ENCODE data around the gene CCPG1. TPM values are rescaled to one million over a fixed set of nuclear protein-coding genes. Genes with fewer than 3 reads are reported as not detected.
"Not testable (repeated sequence)": the region's sequence is repeated elsewhere in the genome, so short reads cannot be mapped to it uniquely, and the experiment has no call there.

Gene CCPG1
- polyA plus RNA-seq, 1 of the 3 experiments (the other 2 are of a cell fraction), result 10.5 TPM

DNA sequence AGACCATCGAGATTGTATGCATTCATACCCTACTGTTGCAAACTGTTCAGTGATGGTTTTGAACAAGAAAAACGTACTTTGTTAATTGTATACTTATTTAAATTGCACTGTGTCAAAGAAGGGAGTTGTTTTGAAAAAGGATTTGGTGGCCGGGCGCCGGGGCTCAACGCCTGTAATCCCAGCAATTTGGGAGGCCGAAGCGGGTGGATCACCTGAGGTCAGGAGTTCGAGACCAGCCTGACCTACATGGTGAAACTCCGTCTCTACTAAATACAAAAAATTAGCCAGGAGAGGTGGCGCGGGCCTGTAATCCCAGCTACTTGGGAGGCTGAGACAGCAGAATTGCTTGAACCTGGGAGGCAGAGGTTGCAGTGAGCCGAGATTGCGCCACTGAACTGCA is 817 bp upstream of the CCPG1 start:
- Histone ChIP-seq H2AFZ (ENCODE audit: low read depth) (peak overlapping the region; percentile 94), H3K4me2 (peak overlapping the region; percentile 87), H3K9ac (peak overlapping the region; percentile 79), H3F3A (replicated peaks; ENCODE audit: insufficient read depth) (peaks cover 21% of the 10 kb centered on the region), H3K79me2 (ENCODE audit: insufficient read depth) (peaks cover 26% of the 10 kb centered on the region), H3K27ac (ENCODE audit: low read depth in 2 of 2, low read length in 1 of 2) (peak overlapping the region; percentile 81 to 84), H3K4me3 (ENCODE audit: low read depth in 2 of 2, low read length in 1 of 2) (peak overlapping the region; percentile 77 to 78)
- H3K36me3 ChIP-seq (replicated peaks in 1 of 2; ENCODE audit: control insufficient read depth in 1 of 2, insufficient read depth in 2 of 2, low read length in 1 of 2); H3K4me1 ChIP-seq (ENCODE audit: control insufficient read depth in 1 of 2, insufficient read depth in 2 of 2, low read depth in 1 of 2, low read length in 1 of 2); H3K9me3 ChIP-seq; H3K27me3 ChIP-seq (ENCODE audit: insufficient read depth); H3K9me2 ChIP-seq; DNase-seq; H4K20me1 ChIP-seq (ENCODE audit: insufficient read depth): not testable (repeated sequence)
- CTCF ChIA-PET, result interaction anchor here (0.6 to 3.0 kb wide), 20 partner anchors 9 to 488 kb away, joined by 3 to 19 read pairs (median 4); no protein-coding TSS in a partner anchor
- POLR2A ChIA-PET, result interaction anchor here (0.7 to 2.1 kb wide), 3 partner anchors 53 to 191 kb away, joined by 3 to 22 read pairs (median 4); partner anchors contain the start of genes PIGB and PIGBOS1
- 41% methylated on average over 14 of the region's 14 CpGs for WGBS (ENCODE audit: low lambda C conversion rate)

GRCh38 chr15:55407498-55408011 is 604 bp downstream of the CCPG1 start:
- CTCF ChIA-PET, result interaction anchor here (0.6 to 3.0 kb wide), 20 partner anchors 9 to 191 kb away, joined by 3 to 19 read pairs (median 4); partner anchors contain the start of genes PIGB and PIGBOS1
- H3K36me3 ChIP-seq (replicated peaks in 1 of 2; ENCODE audit: control insufficient read depth in 1 of 2, insufficient read depth in 2 of 2, low read length in 1 of 2), result no peaks in the 10 kb centered on the region
- POLR2A ChIA-PET, result interaction anchor here (1.4 to 2.1 kb wide), 2 partner anchors 89 to 189 kb away, joined by 4 to 22 read pairs; partner anchors contain the start of genes PIGB and PIGBOS1
- H4K20me1 ChIP-seq (ENCODE audit: insufficient read depth), result no peaks in the 10 kb centered on the region
- whole genome bisulfite sequencing (ENCODE audit: low lambda C conversion rate), result 2% methylated on average over 11 of the region's 20 CpGs
- H3K4me3 ChIP-seq (ENCODE audit: low read depth in 2 of 2, low read length in 1 of 2), result peak overlapping the region; percentile 77 to 78
- H3K79me2 ChIP-seq (ENCODE audit: insufficient read depth), result peaks cover 26% of the 10 kb centered on the region
- H3F3A ChIP-seq (replicated peaks; ENCODE audit: insufficient read depth), result peaks cover 21% of the 10 kb centered on the region
- H3K9me2 ChIP-seq, result no peaks in the 10 kb centered on the region
- H3K4me2 ChIP-seq, result peak overlapping the region; percentile 87
- peak overlapping the region; percentile 84 to 86 for H3K27ac ChIP-seq (ENCODE audit: low read depth in 2 of 2, low read length in 1 of 2)
- DNase-seq, result no peak
- no peaks in the 10 kb centered on the region for H3K27me3 ChIP-seq (ENCODE audit: insufficient read depth)
- peaks cover 7 to 19% of the 10 kb centered on the region in 2 experiments; a peak in 2 of 4 replicates for H3K4me1 ChIP-seq (ENCODE audit: control insufficient read depth in 1 of 2, insufficient read depth in 2 of 2, low read depth in 1 of 2, low read length in 1 of 2)
- peak overlapping the region; percentile 76 for H3K9ac ChIP-seq
- H2AFZ ChIP-seq (ENCODE audit: low read depth), result peak overlapping the region; percentile 91
- TF ChIP-seq FOXJ3 (CRISPR knock-in tag; IDR thresholded peaks at IDR 0.05) (0 out of 2 replicates have a peak, but pooled peaks have one; percentile 1), ZBTB33 (IDR thresholded peaks at IDR 0.05; ENCODE audit: borderline replicate concordance, low read depth) (no peak)
- H3K9me3 ChIP-seq, result no peaks in the 10 kb centered on the region

DNA sequence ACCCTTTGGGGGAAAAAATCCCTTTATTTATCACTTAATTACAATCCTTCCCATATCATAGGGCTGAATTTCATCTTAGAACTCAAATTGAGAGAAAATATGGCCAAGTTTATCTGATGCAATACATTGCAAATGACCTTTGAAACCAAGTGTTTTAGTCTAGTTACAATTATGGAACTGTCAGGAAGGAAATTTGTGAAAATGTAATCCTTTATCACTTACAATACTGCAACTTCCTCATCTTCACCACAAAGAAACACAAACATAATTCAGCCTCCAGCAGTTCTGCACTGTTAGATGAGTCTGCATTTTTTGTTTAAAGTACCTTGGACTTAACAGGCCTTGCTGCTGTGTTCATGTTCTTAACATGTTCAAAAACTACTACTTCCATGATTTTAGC is 4.6 kb downstream of the CCPG1 start:
- DNase-seq, result no peak
- H3K4me3 ChIP-seq (ENCODE audit: low read depth in 2 of 2, low read length in 1 of 2), result 0 out of 4 replicates have a peak overlapping the region, but pooled peaks of 1 of the 2 experiments have one; percentile 3
- TF ChIP-seq FOXM1 (IDR thresholded peaks at IDR 0.05; ENCODE audit: low read depth), result no peak
- H3K9me3 ChIP-seq, result no peaks in the 10 kb centered on the region
- H3K27ac ChIP-seq (ENCODE audit: low read depth in 2 of 2, low read length in 1 of 2), result peak overlapping the region; percentile 37 to 65
- CTCF ChIA-PET, result interaction anchor here (1.0 to 1.8 kb wide), 2 partner anchors 17 to 31 kb away, joined by 4 to 6 read pairs; no protein-coding TSS in a partner anchor
- H3K4me2 ChIP-seq, result peak overlapping the region; percentile 7
- H3K27me3 ChIP-seq (ENCODE audit: insufficient read depth), result no peaks in the 10 kb centered on the region
- H4K20me1 ChIP-seq (ENCODE audit: insufficient read depth), result no peaks in the 10 kb centered on the region
- H3K4me1 ChIP-seq (ENCODE audit: control insufficient read depth in 1 of 2, insufficient read depth in 2 of 2, low read depth in 1 of 2, low read length in 1 of 2), result peaks cover 10 to 23% of the 10 kb centered on the region in 2 experiments; a peak in 3 of 4 replicates
- peaks cover 6% of the 10 kb centered on the region for H3F3A ChIP-seq (replicated peaks; ENCODE audit: insufficient read depth)
- peak overlapping the region; percentile 4; the same call in 1 of the 2 replicates for H3K9ac ChIP-seq
- H3K79me2 ChIP-seq (ENCODE audit: insufficient read depth), result peaks cover 38% of the 10 kb centered on the region
- H3K36me3 ChIP-seq (replicated peaks in 1 of 2; ENCODE audit: control insufficient read depth in 1 of 2, insufficient read depth in 2 of 2, low read length in 1 of 2), result peaks cover 0 to 4% of the 10 kb centered on the region in 2 experiments
- H3K9me2 ChIP-seq, result no peaks in the 10 kb centered on the region
- H2AFZ ChIP-seq (ENCODE audit: low read depth), result no peak overlapping the region; the same call in 1 of the 2 replicates
- POLR2A ChIA-PET, result no interaction called here
